Esophagus squamous epithelium (tissue), 5 donors: ENCODE results near the gene BCL11B. TPM values are rescaled to one million over a fixed set of nuclear protein-coding genes. Genes with fewer than 3 reads are reported as not detected.
"Not testable (repeated sequence)": the region's sequence is repeated elsewhere in the genome, so short reads cannot be mapped to it uniquely, and the experiment has no call there.

ENCODE experiments used
- DNase-seq: peaks from one replicate; lab custom pipeline; 2025; lab: John Stamatoyannopoulos, UW
- H3K27ac ChIP-seq, 4 donors: fragments of 200-600 bp; sonication (generic); one replicate each; pipeline ENCODE4 v1.5.1; 2016 to 2019; ENCODE audit warnings: mild to moderate bottlenecking in 1 of 4
- H3K27me3 ChIP-seq, 4 donors: fragments of 200-600 bp; sonication (generic); 1 replicate in 3 of 4; 2 replicates in 1 of 4; pipeline versions ENCODE4 v1.5.1 to v1.6.0; 2017 to 2021; ENCODE audit warnings: antibody characterized with exemption in 1 of 4
- H3K36me3 ChIP-seq, 3 donors: fragments of 200-600 bp; sonication (generic); one replicate each; pipeline ENCODE4 v1.5.1; 2016 to 2019
- H3K4me1 ChIP-seq, 3 donors: fragments of 200-600 bp; sonication (generic); one replicate each; pipeline ENCODE4 v1.5.1; 2017 to 2019
- H3K4me3 ChIP-seq, 4 donors: fragments of 200-600 bp; sonication (generic); 1 replicate in 3 of 4; 2 replicates in 1 of 4; pipeline ENCODE4 v1.5.1; 2016 to 2019; ENCODE audit warnings: mild to moderate bottlenecking in 2 of 4, moderate library complexity in 1 of 4
- H3K9me3 ChIP-seq, 3 donors: fragments of 200-600 bp; sonication (generic); one replicate each; pipeline ENCODE4 v1.5.1; 2016 to 2019
- CTCF ChIP-seq, 6 experiments: fragments of 450-650 bp in 4 of 6; fragments of 200-600 bp in 2 of 6; sonication (generic) in 2 of 6; IDR thresholded peaks; one replicate each; pipeline ENCODE4 v1.5.1; 2016 to 2019; ENCODE audit warnings: antibody characterized with exemption in 6 of 6, mild to moderate bottlenecking in 4 of 6, moderate library complexity in 4 of 6
- POLR2A ChIP-seq, 4 donors: fragments of 450-650 bp; IDR thresholded peaks; one replicate each; pipeline ENCODE4 v1.6.1; 2017; ENCODE audit warnings: antibody characterized with exemption in 4 of 4, mild to moderate bottlenecking in 4 of 4, moderate library complexity in 3 of 4
- WGBS, 2 donors: methylation state at CpG; one replicate each; pipeline ENCODE4 v1.1.5; 2018; 5-methylcytosine and 5-hydroxymethylcytosine counted together
- intact Hi-C: fragments of 100-400 bp; cut with DNase I; formaldehyde crosslinking; loops from one replicate; pipeline ENCODE4 v1.15.0; 2022
- total RNA-seq, 4 donors: library from RNA; depleted of rRNA; stranded (reverse); fragments of >200 nt; gene quantifications; one replicate each; pipeline ENCODE4 v1.1.0, GENCODE V29; 2016
- donor health status: DM: yes; HTN: yes; CAD: no.

Gene BCL11B
- total RNA-seq, 4 donors from 2014 or later = 10.1 to 19.3 (median 12.9) TPM

- TF ChIP-seq CTCF (IDR thresholded peaks at IDR 0.05) (no peak), POLR2A (IDR thresholded peaks at IDR 0.05) (no peak)
- no peaks in the 10 kb centered on the region for H3K36me3 ChIP-seq
- DNase-seq = no peak
- H3K4me3 ChIP-seq = peak overlapping the region in 3 of 4 donors; percentile 1 to 22 (median 20)
- H3K9me3 ChIP-seq = no peaks in the 10 kb centered on the region
- intact Hi-C loops = no loop called here
- 28 to 36% methylated on average over 9 to 11 of the region's 38 CpGs for WGBS, 2 donors
- peak overlapping the region; percentile 45 to 73 (median 68) for H3K27ac ChIP-seq
- H3K4me1 ChIP-seq = peaks cover 9 to 50% (median 26%) of the 10 kb centered on the region in 3 donors
- peaks cover 0 to 24% (median 0%) of the 10 kb centered on the region in 4 donors for H3K27me3 ChIP-seq
These were observed 40.7 kb downstream of the BCL11B start for GRCh38 chr14:99231161-99231849.

- intact Hi-C loops = no loop called here
- Histone ChIP-seq H3K4me1 (peaks cover 9 to 56% (median 26%) of the 10 kb centered on the region in 3 donors), H3K9me3 (no peaks in the 10 kb centered on the region), H3K27ac (peak overlapping the region; percentile 45 to 73 (median 68)), H3K36me3 (no peaks in the 10 kb centered on the region), H3K27me3 (peaks cover 0 to 24% (median 0%) of the 10 kb centered on the region in 4 donors), H3K4me3 (peak overlapping the region in 2 of 4 donors; percentile 1 to 22)
- WGBS, 2 donors = 47 to 59% methylated on average over 10 to 17 of the region's 23 CpGs
- TF ChIP-seq POLR2A (IDR thresholded peaks at IDR 0.05) (no peak), CTCF (IDR thresholded peaks at IDR 0.05) (peak in 1 of 6 experiments; percentile 15)
- DNase-seq = no peak
These were observed 41.5 kb downstream of the BCL11B start for GRCh38 chr14:99230208-99231151.

GRCh38 chr14:99229654-99230207, 42.3 kb downstream of the BCL11B start:
- no peaks in the 10 kb centered on the region for H3K9me3 ChIP-seq
- peak overlapping the region in 1 of 4 donors; percentile 26 for H3K4me3 ChIP-seq
- no peaks in the 10 kb centered on the region for H3K36me3 ChIP-seq
- no peak for TF ChIP-seq POLR2A (IDR thresholded peaks at IDR 0.05)
- no peak for TF ChIP-seq CTCF (IDR thresholded peaks at IDR 0.05)
- WGBS, 2 donors = 25 to 58% methylated on average over 6 to 10 of the region's 10 CpGs
- no peak for DNase-seq
- peak overlapping the region; percentile 45 to 73 (median 68) for H3K27ac ChIP-seq
- intact Hi-C loops = no loop called here
- H3K27me3 ChIP-seq = peaks cover 0 to 24% (median 0%) of the 10 kb centered on the region in 4 donors
- peaks cover 9 to 64% (median 26%) of the 10 kb centered on the region in 3 donors for H3K4me1 ChIP-seq

GRCh38 chr14:99228760-99229159, 43.2 kb downstream of the BCL11B start:
- H3K4me1 ChIP-seq = peaks cover 9 to 65% (median 26%) of the 10 kb centered on the region in 3 donors
- H3K27me3 ChIP-seq = peaks cover 0 to 24% (median 0%) of the 10 kb centered on the region in 4 donors
- H3K27ac ChIP-seq, H3K9me3 ChIP-seq, intact Hi-C loops, H3K4me3 ChIP-seq, H3K36me3 ChIP-seq, DNase-seq: not testable (repeated sequence)
- WGBS, 2 donors = 90 to 91% methylated on average over 2 to 4 of the region's 4 CpGs

- peaks cover 0 to 14% (median 0%) of the 10 kb centered on the region in 4 donors for H3K27me3 ChIP-seq
- WGBS, 2 donors = 83 to 85% methylated on average over 4 of the region's 4 CpGs
These were observed 45.3 kb downstream of the BCL11B start for GRCh38 chr14:99226687-99227086.

More at GRCh38 chr14:99226687-99227086, 45.3 kb downstream of the BCL11B start:
- Histone ChIP-seq H3K9me3 (no peaks in the 10 kb centered on the region), H3K36me3 (no peaks in the 10 kb centered on the region), H3K4me3 (no peak overlapping the region), H3K27ac (no peak overlapping the region), H3K4me1 (peaks cover 2 to 45% (median 18%) of the 10 kb centered on the region in 3 donors)
- DNase-seq = no peak
- TF ChIP-seq CTCF (IDR thresholded peaks at IDR 0.05) = no peak
- TF ChIP-seq POLR2A (IDR thresholded peaks at IDR 0.05) = no peak
- intact Hi-C loops = no loop called here
